ENCODE measurements around the gene RANBP3. TPM values are rescaled to one million over a fixed set of nuclear protein-coding genes. Genes with fewer than 3 reads are reported as not detected.

The RANBP3 gene
- total and polyA plus RNA-seq, 2 of the 8 experiments (the other 6 are each of a cell fraction or from before 2014, with no cell fraction given), result 95.4 to 122 TPM

- H4K5ac ChIP-seq (ENCODE audit: insufficient read length, low read depth, low read length), result no peak overlapping the region
- 89% methylated on average over 15 of the region's 16 CpGs; no CpG with 5 or more reads in 1 of the 2 experiments for WGBS, 2 experiments (ENCODE audit: extremely low coverage in 1 of 2, insufficient coverage in 1 of 2, insufficient read length in 1 of 2, insufficient replicate concordance in 2 of 2, low coverage in 1 of 2, low lambda C conversion rate in 2 of 2, missing lambda C conversion rate in 1 of 2)
- FAIRE-seq, result no peak
- TF ChIP-seq CHD2 (IDR thresholded peaks at IDR 0.05; ENCODE audit: low read length) (no peak), RXRA (IDR thresholded peaks at IDR 0.05; ENCODE audit: insufficient read depth, low read depth, low read length) (no peak)
- no peak overlapping the region for H3K14ac ChIP-seq (ENCODE audit: insufficient read length)
- H2AFZ ChIP-seq (ENCODE audit: low read length), result no peak overlapping the region
- H2BK15ac ChIP-seq (ENCODE audit: low read length), result no peak overlapping the region
- no peak overlapping the region for H2AK5ac ChIP-seq (ENCODE audit: low read depth, low read length)
- no peaks in the 10 kb centered on the region for H3K23me2 ChIP-seq (ENCODE audit: low read depth, low read length)
- no peak for DNase-seq (ENCODE audit: low read depth in 1 of 2, low spot score in 2 of 2)
- no peaks in the 10 kb centered on the region for H4K20me1 ChIP-seq (replicated peaks in 1 of 2; ENCODE audit: control insufficient read depth in 1 of 2, insufficient read depth in 2 of 2, low read length in 2 of 2)
- H3K79me2 ChIP-seq (ENCODE audit: control insufficient read depth in 1 of 2, insufficient read depth in 2 of 2, low read length in 2 of 2), result no peaks in the 10 kb centered on the region
- no peak overlapping the region for H3K4me2 ChIP-seq (ENCODE audit: insufficient read depth in 1 of 2, low read depth in 2 of 2, low read length in 2 of 2)
- no peaks in the 10 kb centered on the region for H3K36me3 ChIP-seq (ENCODE audit: control insufficient read depth in 2 of 4, insufficient read depth in 4 of 4, low read length in 3 of 4)
- no peak overlapping the region for H3K9ac ChIP-seq (replicated peaks in 1 of 4; ENCODE audit: extremely low read depth in 1 of 4, low read depth in 3 of 4, low read length in 3 of 4)
- no peak overlapping the region for H3K23ac ChIP-seq (ENCODE audit: insufficient read length)
- ChIA-PET CTCF (ENCODE audit: partially characterized antibody) (interaction anchor here (1.7 kb wide), 1 partner anchor 12 kb away, joined by 7 read pairs; no protein-coding TSS in a partner anchor), POLR2A (ENCODE audit: partially characterized antibody) (no interaction called here)
- H3K4ac ChIP-seq (replicated peaks; ENCODE audit: insufficient read length, low read depth, low read length), result no peak overlapping the region
- H2BK120ac ChIP-seq (replicated peaks; ENCODE audit: low read depth, low read length), result no peak overlapping the region
- no peak overlapping the region for H2BK5ac ChIP-seq (ENCODE audit: low read depth, low read length)
- H3K4me1 ChIP-seq (replicated peaks in 1 of 4; ENCODE audit: control insufficient read depth in 3 of 4, insufficient read depth in 4 of 4, low read length in 3 of 4), result no peaks in the 10 kb centered on the region
- H3K9me3 ChIP-seq (ENCODE audit: insufficient read depth in 2 of 2, low read depth in 1 of 2, low read length in 1 of 2), result no peaks in the 10 kb centered on the region
- no peak overlapping the region for H3K56ac ChIP-seq (replicated peaks; ENCODE audit: insufficient read length, low read depth, low read length)
- H3K79me1 ChIP-seq (ENCODE audit: low read depth, low read length), result no peaks in the 10 kb centered on the region
- no peak overlapping the region for H3K18ac ChIP-seq (ENCODE audit: extremely low read depth, low read length)
- H4K91ac ChIP-seq (replicated peaks; ENCODE audit: insufficient read length, low read length), result no peak overlapping the region
- no peaks in the 10 kb centered on the region for H3K27me3 ChIP-seq (replicated peaks in 1 of 4; ENCODE audit: control insufficient read depth in 3 of 4, extremely low read depth in 1 of 4, insufficient read depth in 3 of 4, low read length in 3 of 4)
- H4K8ac ChIP-seq (ENCODE audit: extremely low read depth, insufficient read depth, low read length), result no peak overlapping the region
- no peak overlapping the region for H2BK12ac ChIP-seq (ENCODE audit: low read depth, low read length)
- no peak overlapping the region for H2BK20ac ChIP-seq (ENCODE audit: low read length)
- H3K4me3 ChIP-seq (ENCODE audit: extremely low read depth in 1 of 4, insufficient read depth in 2 of 4, low read depth in 3 of 4, low read length in 4 of 4), result no peak overlapping the region
- no peak overlapping the region for H3K27ac ChIP-seq (ENCODE audit: low read depth, low read length)
Measured at GRCh38 chr19:6010107-6010506, 32.2 kb upstream of the RANBP3 start.

Measured in H1 (cell line).